Measurements from ENCODE around the gene DGAT2.

The DGAT2 gene

DNA sequence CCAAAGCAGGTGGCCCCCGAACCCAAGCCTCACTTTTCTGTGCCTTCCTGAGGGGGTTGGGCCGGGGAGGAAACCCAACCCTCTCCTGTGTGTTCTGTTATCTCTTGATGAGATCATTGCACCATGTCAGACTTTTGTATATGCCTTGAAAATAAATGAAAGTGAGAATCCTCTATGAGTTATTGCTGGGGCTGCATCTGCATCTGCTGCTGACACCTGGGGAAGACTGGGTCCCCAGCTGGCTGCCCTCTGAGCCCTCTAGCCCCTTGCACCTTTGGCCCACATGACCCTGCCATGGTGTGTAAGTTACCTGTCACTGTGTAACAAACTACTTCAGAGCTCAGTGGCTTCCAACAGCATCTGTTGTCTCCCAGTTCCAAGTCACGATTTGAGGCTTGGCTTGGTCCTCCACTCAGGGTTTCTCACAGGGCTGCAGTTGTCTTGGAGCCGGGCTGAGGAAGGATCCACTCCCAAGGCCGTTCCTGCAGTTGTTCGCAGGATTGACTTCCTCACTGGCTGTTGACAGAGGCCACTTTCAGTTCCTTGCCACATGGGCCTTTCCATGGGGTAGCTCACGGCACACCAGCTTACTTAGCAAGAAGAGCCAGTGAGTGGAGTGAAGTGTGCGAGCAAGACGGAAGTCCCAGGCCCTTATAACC, 32.9 kb downstream of the DGAT2 start:
- no peak for DNase-seq (ENCODE audit: low spot score)

DNA sequence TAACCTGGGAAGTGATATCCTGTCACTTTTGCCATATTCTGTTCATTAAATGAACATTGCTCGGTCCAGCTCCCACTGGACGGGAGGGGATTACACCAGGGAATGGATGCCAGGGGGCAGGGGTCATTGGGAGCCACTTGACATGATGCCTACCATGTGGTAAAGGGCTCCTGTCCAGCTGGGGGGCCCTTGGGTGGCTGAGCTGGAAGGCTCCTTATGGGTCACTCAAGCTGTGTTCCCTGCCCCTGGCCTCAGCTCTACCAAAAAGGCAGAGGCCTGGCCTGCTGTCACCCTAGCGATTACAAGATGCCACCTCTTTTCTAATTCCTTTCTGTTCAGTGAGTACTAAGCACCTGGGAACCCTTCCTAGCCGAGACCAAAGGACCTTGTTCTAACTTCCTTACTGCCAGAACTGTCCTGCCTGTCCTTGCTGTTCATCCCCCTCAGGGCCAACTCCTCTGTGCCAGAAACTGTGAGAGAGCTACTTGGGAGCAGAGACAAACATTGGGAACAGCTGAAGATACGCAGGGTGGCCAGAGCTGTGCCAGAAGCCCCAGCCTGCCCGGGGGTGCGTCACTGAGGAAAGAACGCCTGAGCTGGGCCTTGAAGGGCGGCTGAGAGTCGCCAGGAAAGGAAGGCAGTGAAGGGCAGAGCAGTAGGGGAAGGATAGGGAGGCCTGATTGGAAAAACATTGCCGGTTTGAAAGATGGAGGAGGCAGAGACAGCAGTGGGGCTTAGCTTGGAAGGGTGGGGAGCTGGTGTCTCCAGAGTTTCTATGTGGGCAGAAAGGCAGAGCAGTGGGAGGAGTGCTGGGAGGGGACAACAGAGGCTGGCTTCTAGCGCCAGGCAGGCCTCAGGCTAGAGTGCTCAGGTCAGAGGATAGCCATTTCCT, 33.7 kb downstream of the DGAT2 start:
- no peak for DNase-seq (ENCODE audit: low spot score)

DNA sequence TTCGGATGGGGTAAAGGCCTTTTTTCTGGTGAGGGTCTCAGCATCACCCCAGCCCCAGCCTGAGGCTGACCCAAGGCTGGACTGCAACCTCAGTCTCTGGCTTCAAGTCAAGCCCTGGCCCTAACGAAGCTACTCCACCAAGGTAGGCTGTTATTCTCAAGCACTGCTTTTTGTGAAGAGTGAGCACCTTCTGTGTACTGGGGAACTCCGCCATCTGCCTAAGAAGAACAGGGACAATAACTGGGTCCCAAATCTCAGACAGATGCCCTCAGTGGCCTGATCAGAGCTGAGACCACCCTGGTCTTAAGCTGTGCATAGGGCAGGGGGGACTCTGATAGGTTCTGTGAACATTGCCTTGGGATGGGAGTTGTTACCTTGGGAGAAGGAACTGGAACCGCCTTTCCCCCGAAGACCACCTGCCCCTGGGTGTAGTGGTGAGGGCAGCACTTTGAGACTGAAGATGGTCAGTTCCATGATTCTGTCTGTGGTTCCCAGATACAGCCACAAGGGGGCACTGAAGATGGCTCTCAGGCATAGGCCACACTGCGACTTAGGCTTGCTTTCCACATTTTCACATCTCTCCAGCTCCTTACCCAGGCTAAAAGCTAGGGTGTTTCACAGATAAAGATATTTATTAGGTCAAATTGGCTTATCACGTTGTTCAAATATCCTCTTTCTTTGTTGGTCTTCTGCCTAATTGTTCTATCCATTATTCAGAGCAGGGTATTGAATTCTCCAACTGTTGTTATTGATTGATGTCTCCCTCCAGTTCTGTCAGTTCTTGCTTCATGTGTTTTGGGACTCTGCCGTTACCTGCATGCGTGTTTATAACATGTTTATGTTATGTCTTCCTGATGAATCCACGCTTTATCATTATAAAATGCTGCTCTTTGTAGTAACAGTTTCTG, 34.6 kb downstream of the DGAT2 start:
- DNase-seq (ENCODE audit: low spot score), result peak; percentile 82

DNA sequence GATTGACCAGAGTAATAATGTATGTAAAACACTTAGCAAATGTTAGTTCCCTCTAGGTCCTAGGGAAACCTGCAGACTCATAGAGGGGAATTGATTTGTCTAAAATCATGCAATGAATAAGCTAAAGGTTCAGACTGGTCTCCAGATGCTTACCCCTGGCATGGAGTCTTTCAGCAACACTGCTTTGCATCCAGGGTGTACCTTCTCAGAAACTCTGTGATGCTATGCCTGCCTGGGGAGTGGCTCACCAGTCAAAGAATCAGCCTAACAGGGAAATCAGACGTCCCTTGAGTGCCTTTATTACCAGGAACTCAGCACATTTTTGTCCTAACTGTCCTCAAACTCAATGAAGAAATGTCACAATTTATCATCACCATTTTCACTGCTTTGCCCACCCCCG, 40.5 kb downstream of the DGAT2 start:
- no peak for DNase-seq (ENCODE audit: low spot score)

DNA sequence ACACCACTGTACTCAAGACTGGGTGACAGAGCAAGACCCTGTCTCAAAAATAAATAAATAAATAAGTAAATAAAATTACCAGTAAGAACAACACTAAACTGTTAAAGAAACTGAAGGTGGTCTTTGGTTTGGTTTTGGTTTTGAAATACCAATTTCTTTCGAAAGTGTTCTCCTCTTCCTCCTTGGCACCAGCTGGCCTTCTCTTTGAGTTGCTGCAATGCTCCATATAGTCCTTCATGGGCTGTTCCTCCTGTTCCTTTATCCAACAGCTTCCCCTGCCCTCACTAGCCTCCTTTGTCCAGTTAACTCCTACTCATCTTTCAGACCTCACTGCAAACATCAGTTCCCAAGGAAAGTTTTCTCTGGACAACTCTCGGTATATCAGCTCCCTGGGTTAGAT, 41.4 kb downstream of the DGAT2 start:
- no peak for DNase-seq (ENCODE audit: low spot score)

DNA sequence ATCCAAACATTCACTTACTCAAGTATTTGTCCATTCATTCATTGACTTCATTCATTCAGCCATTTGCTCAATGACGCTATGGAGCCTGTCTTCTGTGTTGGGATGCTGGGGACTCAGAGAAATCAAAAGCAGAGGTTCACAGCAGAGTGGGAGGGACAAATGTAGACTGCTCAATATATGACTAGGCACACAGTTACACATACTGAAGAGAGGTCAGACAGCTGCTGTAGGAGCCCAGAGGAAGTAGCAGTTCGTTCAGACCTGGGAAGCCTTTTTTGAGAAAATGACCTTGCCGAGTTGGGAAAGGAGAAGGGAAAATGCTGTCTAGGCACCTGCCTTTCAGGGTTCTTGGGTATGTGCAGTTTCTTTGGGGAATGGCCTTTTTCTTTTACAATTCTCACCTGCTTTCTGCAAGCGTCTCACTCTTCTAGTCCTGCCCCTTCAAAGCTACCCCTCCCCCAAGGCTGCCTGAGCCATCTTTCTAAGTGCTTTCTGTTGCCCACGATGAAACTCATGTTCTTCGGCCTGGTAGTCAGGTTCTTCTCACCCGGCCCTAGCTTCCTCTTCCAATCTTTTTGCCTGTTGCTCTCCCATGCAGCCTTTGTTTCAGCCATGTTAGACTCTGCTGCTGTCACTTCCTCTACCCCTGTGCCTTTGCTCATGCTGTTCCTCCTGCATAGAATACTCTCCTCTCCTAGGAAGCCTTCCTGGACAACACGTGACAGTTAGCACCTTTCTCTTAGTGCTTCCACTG, 42.2 kb downstream of the DGAT2 start:
- no peak for DNase-seq (ENCODE audit: low spot score)

DNA sequence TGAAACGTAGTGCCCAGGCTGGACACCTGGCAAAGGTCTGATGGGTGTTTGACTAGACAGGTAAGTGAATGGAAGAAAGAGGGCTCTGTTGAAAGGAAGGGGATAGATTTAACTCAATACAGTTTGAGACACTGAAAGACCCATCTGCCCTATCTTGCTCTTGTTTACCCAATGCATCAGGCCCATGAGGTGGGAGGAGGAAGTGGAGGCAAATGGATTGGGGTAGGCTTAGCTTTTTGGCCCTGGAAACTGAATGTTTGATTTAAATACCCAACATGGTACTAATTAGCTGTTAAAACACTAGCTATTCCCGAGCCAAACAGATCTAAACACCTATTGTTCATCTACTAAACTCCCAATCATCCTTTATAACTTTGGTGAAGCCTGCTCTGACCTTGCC, 42.9 kb downstream of the DGAT2 start:
- DNase-seq (ENCODE audit: low spot score), result no peak

DNA sequence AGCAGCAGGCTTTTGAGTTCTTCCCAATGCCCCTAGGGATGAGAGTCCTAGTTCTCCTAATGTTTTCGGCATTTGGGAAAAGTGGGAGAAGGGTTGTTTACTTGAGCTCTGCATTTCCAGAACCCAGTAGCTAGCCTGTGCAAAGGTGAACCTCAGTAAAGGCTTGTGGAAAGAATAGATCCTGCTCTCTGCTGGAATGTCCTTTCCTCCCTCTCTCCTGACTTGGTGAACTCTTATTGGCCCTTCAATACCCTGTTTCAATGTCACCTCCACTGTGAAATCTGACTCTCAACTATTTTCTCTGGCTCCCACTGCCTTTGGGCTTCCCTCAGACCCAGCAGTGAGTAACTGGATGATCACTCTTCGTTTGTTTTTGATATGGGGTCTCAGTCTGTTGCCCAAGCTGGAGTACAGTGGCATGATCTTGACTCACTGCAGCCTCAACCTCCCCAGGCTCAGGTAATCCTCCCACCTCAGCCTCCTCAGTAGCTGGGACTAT, 44.0 kb downstream of the DGAT2 start:
- no peak for DNase-seq (ENCODE audit: low spot score)

DNA sequence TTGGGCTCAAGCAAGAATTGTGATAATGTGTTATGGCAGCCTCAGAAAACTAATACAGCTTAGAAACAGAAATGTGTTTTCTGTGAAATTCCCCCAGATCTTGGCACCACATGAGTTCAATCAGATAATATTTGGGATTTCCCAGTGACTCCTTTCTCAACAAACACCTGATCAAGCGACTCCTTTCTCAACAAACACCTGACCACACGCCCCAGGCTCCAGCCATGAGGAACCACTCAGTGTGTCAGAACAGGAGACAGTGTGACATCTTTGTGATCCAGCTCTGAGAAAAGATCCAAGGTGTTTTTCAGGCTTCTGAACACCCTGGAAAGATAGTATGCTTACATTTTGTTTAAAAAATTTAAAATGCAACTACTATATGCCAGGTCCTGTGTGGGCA, 44.5 kb downstream of the DGAT2 start:
- no peak for DNase-seq (ENCODE audit: low spot score)

DNA sequence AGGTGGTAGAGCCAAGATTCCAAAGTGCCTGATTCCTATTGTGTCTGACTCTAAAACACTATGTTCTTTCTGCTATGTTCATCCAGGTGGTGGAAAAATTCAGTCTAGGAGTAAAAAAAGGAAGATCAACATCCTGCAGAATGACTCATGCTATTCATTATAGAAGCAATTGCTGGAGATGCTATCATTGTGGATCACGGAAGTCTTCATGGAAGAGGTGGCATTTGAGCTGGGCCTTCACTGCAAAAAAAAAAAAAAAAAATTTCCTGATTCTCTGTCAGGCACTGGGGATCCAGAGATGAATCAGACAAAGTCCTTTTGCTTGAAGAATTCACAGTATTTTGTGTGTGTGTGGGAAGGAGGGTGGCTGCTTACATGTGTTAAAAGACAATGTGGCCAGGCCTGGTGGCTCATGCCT, 45.1 kb downstream of the DGAT2 start:
- no peak for DNase-seq (ENCODE audit: low spot score)

DNA sequence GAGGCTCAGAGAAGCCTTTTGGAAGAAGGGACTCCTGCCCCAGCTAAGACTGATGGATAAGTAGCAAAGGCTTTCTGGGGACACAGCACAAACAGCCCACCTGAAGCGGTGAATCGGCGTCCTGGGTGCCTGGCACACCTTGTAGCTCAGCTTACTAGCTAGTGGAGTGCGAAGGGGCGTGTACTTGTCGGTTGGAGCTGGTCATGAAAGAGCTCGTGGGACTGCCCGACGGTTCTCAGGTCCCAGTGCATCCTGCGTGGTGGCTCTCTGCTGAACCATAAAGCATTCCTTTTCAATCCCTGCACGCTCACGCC, 45.7 kb downstream of the DGAT2 start:
- no peak for DNase-seq (ENCODE audit: low spot score)

DNA sequence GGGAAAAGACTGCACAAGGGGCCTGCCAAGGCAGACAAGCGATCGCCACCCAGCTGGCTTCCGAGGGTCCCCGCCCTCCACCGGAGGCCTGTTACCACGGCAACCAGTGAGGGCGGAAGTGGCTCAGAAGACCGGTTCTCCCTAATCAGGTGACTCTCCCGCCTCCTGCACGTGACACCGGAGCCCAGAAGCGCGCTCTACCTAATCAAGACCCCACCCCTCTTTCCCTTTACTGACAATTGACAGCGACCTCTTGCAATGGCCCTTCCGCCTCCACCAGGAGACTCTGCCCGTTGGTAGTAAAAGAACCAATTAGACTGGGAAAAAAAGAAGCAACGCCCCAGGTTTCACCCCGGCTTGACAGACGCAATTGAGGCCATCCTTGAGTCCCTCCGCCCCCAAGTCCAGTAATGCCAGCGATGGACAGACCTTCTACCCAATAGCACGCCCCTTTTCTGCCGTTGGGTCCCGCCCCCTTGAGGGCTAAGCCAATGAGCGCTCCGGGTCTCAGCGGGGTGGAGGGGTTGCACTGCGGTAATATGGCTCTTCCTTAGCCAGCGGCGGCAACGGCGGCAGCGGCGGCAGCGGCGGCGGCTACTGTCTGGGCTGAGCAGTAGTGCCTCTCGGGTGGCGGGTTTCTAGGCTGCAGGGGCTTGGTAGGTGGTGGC, 46.2 kb downstream of the DGAT2 start, which contains the start of gene UVRAG:
TSS of gene UVRAG (plus strand) at position 534 of the 668 bp plus-strand sequence. CDS start 198 bp downstream, outside the sequence.
- peak; percentile 100 for DNase-seq (ENCODE audit: low spot score)

DNA sequence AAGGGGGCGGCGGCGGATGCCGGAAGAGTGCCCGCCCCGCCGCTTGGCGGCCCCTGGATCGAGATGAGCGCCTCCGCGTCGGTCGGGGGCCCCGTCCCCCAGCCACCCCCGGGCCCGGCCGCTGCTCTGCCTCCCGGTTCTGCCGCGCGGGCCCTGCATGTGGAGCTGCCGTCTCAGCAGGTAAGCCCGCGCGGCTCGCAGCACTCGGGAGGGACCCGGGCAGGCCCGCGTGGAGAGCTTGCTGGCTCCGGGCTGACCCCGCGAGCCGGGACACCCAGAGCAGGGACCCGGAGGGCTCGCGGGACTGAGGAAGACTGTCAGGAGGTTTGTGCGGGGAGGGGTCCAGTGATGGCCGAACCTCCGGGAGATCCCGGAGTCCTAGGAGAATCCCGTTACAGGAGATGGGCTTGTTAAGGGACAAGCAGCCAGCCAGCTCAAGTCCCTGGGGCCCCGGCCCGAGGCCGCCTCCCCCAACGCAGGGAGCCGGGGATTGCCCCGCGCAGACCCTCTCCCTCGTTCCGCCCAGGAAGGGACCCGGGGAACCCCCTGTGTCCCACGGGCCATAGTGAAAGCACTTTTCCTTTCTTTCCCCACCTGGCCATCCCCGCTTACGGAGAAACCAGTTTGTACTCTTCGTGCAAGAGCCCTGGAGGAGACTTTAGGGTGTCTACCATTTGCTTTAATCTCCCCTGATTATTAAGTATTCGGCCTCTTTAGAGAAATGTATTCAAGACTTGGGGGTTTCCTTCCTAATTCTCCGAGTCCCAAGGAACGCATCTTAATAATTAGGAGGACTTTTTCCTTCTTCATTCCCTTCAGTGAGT, 47.0 kb downstream of the DGAT2 start:
- no peak for DNase-seq (ENCODE audit: low spot score)

DNA sequence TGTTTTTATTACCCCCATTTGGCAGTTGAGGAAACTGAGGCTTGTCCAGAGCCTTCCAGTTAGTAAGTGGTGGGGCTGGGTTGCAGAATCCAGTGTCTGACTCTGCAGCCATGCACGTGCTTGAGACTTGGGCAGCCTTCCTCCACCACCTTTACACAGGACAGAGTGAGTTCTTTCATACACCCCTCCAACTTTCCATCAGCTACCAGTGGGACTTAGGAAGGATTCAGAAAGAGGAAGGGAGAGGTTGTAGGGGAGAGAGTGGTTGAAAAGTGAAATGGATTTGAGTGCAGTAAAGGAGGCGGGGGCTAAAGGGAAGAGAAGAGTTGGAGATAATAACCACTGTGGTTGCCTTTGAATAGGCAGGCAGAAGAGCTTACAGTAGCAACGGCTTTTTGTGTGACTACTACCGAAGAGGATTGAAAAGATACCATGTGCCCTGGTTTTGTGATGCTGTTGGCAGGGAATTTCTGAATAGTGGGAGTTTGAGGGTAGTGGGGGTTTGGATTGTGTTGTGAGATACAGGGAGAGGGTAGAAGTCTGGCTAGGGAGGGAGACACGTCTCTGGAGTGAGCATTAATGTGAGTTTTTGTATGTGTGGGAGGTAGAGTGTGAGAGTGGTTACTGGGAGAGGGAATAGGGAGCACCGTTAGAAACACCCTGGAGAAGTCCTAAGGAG, 48.1 kb downstream of the DGAT2 start:
- DNase-seq (ENCODE audit: low spot score), result no peak

DNA sequence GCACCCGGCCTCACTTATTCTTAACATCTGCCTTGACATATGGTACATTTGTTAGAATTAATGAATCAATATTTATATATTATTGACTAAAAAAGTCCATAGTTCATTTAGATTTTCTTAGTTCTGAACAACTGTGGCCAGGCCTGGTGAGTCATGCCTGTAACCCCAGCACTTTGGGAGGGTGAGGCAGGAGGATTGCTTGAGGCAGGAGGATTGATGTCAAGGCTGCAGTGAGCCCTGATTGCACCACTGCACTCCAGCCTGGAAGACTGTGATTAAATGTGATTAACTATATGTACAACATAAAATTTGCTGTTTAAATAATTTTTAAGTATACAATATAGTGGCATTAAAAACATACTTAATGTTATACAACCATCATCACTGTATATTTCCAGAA, 52.1 kb downstream of the DGAT2 start:
- DNase-seq (ENCODE audit: low spot score), result no peak

DNA sequence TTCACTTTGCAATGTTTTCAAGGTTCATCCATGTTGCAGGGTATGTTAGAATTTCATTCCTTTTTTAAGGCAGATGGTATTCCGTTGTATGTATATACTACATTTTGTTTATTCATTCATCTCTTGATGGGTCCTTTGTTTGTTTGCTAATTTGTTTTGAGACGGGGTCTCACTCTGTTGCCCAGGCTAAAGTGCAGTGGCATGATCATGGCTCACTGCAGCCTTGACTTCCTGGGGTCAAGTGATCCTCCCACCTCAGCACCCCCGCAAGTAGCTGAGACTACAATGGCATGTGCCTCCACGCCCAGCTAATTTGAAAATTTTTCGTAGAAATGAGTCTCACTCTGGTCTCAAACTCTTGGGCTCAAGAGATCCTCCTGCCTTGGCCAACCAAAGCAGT, 52.6 kb downstream of the DGAT2 start:
- DNase-seq (ENCODE audit: low spot score), result no peak

DNA sequence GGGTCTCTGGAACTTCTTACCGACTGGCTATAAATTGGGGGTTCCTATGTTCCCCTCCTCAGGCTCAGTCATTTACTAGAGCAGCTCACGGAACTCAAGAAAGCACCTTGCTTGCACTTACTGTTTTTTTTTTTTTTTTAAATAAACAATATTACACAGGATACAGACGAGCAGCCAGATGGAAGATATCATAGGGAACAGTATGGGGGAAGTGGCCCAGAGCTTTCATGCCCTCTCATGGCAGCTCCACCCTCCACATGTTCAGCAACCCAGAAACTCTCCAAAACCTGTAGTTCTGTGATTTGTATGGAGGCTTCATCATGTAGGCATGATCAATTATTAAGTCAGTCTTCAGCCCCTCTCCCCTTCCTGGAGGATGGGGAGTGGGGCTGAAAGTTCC, 54.0 kb downstream of the DGAT2 start:
- no peak for DNase-seq (ENCODE audit: low spot score)

DNA sequence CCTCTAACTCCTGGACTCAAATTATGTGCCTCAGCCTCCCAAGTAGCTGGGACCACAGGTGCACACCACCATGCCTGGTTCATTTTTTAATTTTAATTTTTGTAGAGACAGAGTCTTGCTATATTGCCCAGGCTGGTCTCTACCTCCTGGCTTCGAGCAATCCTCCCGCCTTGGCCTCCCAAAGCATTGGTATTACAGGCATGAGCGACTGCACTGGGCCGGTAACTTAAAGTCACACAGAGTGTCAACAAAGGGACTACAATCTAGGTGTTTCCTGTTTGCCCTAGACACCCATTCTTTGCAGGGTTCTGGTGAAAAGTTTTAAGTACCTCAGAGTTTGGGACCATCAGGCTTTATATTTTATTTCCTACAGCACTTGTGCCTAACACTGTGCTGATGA, 54.8 kb downstream of the DGAT2 start:
- no peak for DNase-seq (ENCODE audit: low spot score)

DNA sequence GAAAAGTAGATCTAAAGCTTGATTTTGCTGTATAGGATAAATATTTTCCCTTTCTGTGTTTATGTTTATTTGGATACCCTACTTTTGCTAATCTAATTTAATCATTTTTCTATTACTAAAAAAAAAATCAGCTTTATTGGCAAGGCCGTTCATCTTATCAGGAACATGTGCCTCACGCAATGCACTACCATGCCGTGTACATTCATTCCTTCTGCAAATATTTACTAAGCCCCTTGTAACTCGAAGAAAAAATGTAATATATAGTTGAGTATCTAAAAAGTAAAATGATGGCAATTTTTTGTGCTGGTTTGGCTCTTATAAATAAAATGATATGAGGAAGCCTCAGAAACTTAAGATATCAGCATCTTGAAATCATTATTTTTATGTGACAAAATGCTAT, 55.4 kb downstream of the DGAT2 start:
- DNase-seq (ENCODE audit: low spot score), result no peak
